GM18508 (cell line): ENCODE results near the gene PREX1.

Source experiments
- ATAC-seq: cut with Tn5 transposase; IDR thresholded peaks from one replicate; pipeline ENCODE4 v1.9.1; 2021; ENCODE audit warnings: moderate number of reproducible peaks; ENCODE audit not compliant: insufficient read depth, unreplicated experiment

The PREX1 gene

DNA sequence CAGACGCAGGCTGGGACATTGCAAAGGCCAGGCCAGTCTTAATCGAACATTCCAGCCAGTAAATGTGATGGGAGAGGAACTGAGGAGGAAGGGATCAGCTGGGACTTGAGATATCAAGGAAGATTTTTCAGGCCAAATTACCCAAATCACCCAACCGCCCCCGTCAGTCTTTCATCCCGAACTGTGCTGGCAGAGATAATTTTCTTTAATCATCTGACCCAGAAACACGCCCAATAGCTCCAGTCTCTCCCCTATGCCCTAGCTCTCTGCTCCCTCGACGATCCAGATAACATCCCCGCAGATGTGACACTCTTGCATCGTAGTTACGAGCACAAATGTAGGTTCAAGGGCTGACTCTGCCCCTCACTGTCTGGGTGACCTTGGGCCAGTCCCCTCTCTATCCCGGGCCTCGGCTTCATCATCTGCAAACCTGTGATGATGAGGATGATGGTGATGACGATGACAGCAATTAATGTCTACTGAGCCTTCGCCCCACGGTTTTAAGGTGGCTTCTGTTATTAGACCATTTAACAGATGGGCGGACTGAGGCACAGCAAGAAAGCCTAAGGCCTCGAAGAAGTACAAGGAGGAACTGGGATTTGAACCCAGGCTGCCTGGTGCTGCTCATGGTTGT is 118.6 kb downstream of the PREX1 start:
- no peak for ATAC-seq

GRCh38 chr20:48708630-48709029 is 119.2 kb downstream of the PREX1 start:
- ATAC-seq, result no peak

- no peak for ATAC-seq
These were observed 119.7 kb downstream of the PREX1 start for GRCh38 chr20:48708116-48708515.

DNA sequence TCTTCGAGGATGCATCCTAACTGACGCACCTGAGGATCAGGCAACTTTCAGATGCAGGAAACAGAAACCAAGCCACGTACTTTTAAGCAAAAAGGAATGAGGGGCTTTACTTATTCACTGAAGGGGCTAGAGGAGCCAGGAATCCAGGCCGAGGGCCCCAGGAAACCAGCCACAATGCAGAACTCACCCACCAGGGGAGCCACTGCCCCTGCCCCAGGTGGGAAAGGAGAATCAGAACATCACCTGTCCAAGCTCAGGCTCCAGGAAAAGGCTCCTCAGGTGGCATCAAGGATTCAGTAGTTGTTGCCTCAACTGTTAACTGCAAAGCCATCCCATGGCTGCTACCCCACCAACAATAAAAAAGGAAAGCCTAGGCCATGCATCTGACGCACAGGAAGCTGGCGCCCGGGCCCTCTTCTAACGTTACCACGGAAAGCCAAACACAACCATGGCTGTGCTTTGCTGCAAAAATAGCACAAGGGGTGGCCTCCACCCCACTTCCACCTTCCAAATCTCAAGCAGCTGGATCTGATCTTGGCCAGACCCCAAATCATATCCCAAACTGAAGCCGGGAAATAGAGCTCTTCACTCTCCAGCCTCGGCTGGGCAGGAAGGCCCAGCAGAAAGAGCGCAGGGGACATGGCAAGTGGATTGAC is 121.0 kb downstream of the PREX1 start:
- no peak for ATAC-seq

DNA sequence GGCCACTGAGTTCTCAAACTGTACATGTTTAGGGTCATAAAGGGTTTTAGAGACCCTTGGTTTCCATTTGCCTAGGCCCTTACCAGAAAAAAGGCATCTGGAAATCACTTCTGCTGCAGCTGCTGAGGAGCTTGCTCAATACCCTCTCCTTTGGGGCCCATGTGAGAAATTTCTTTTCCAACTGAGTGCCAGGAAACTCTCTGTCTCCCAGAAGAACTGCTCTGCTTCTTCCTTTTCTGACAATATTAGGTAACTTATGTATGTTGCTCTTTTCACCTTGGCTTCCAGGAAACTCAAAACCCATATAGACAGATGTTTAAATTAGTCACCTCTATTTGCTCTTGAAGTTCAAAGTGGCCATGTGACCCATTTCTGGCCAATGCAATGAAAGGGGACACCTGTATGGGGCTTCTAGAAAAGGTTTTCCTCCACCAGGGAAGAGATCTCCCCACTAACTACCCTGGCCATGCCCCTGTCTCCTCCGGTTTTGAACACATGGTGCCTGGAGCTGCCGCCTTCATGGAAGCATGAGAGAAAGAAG is 121.6 kb downstream of the PREX1 start:
- no peak for ATAC-seq

DNA sequence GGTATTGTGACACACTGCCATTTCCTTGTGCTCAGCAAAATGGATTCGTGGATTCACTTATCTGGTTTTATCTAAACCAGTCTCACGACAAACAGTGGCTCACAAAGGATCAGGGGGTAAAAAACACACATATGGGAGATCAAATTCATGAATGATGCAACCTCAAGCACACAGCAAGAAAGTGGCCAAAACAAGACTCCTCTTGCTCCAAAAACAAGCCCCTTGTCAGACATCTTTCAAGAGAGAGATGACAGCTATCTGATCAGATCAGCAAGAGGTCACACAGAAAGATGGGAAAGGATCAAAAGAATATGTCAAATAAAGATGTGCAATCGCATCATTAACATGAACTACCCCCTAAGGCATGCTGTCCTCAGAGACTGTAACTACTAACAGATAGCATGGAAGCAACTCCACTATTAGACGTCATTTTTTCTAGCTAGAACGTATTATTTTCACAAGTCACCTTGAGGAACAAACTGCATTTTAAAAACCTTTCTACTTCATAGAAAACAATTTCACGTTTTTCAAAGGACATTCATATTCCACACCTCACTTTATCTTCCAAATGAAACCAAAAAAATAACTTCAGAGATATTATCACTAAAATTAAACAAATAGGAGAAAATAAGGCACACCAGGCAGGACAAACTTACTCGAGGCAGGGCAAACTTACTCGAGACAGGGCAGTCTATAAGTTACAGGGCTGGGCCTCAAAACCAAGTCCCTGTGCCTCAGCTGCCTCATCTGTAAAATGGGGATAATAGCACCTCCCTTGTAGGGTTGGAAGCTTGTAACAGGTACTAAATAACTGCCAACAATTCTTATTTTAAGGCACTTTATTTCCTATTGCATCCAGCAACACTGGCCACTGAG is 122.3 kb downstream of the PREX1 start:
- ATAC-seq, result no peak

GRCh38 chr20:48704761-48705160 is 123.0 kb downstream of the PREX1 start:
- no peak for ATAC-seq

- ATAC-seq, result no peak
These were observed 124.1 kb downstream of the PREX1 start for GRCh38 chr20:48703511-48704219.

GRCh38 chr20:48703107-48703506 is 124.7 kb downstream of the PREX1 start:
- ATAC-seq, result no peak

DNA sequence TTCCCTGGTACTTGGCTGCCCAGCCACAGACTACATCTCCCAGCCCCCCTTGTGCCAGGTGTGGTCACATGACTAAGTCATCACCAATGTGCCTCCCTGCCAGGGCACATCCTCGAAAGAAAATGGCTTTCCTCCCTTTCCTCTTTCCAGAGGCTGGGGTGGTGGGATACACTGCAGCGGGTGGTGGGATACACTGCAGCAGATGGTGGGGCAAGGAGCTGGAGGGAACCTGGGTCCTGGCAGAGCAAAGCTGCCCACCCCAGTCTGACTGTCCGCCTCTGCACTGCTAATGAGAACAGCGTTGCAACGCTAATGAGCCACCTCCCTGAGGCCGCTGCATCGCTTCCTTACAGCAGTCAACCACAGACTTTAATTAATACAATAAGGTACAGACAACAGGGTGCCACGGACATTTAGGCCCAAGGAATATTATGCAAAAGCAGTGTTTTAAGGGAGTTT is 125.3 kb downstream of the PREX1 start:
- no peak for ATAC-seq

DNA sequence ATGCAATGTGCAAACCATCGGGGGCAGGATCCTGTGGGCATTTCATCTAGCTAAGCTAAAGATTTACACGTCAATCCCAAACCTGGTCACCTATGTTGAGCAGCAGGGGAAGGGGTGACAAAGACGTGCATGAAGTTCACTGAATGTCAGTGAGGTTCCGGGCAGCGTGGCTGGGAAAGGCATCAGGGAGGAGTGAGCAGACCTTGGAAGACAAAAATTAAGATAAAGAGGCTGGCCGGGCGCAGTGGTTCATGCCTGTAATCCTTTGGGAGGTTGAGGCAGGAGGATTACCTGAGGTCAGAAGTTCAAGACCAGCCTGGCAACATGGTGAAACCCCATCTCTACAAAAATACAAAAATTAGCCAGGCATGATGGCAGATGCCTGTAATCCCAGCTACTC is 126.1 kb downstream of the PREX1 start:
- no peak for ATAC-seq

GRCh38 chr20:48698507-48699267 is 129.1 kb downstream of the PREX1 start:
- ATAC-seq, result no peak

DNA sequence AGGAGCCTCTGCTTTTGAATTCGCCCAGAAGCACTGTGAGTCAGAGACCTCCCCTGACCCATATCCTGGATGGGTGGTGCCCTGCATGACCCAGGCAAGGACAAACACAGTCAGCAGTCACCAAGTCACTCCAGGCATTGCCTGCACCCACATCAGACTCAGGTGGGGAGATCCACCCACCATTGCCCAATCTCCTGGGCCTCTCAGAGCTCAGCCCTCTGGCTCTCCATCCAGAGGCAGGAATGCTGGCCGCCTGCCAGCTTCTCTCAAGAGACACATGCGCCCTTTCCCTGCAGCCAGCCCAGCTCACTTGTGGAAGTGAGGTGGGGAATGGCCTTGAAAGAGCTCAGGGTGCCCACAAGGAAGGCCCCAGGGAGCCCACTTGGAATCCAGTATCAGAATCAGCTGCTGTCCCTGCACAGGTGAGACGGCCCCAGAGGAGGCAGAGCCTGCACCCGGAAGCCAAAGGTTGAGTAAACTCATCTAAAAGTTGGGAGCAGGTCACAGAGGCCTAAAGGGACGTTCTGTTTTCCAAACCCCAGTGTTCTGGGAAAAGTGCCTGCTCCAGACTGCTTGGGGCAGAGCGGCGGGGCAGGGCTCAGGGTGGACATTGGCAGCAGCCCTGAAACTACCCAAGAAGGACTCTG is 129.8 kb downstream of the PREX1 start:
- no peak for ATAC-seq

DNA sequence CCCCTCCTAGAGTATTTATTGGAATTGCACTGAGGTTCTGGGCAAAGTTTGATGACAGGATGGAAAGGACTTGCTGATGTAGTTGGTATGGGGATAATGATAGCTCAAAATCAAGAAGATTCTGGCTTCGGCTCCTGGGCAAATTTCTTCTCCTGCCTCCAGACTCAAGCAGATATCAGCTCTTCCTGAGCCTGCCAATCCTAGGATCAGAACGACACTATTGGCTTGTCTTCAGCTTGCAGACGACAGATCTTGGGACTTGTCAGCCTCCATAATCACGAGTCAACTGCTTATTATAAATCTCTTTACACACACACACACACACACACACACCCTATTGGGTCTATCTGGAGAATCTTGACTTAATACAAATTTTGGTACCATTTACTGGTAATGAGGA is 131.1 kb downstream of the PREX1 start:
- ATAC-seq, result no peak

DNA sequence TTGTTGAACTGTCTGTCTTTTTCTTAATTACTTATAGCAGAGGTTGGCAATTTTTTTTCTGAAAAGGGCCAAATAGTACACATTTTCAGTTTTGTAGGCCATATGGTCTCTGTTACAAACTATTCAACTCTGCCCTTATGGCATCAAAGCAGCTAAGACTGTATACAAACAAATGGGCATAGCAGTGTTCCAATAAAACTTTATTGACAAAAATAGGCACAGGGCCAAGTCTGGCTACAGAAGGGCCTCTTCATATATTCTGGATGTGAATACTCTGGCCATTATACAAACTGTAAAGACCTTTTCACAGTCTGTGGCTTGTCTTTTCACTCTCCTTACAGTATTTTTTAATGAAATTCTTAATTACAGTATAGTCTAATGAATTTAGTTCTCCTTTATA is 132.1 kb downstream of the PREX1 start:
- ATAC-seq, result no peak

DNA sequence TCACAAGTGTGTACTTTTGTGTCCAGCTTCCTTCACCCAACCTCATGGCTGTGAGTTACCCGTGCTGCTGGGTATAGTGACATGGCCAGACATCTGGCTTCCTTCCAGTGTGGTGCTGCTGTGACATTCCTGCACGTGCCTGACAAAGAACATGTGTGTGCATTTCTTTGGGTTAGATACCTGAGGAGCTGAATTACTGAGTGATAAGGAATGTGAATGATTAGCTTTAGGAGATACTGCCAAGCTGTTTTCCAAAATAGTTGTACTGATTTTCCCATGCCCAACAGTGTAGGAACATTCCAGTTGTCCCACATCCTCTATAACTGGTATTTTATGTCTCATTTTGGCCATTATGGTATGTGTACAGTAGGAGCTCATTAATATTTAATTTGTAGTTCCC is 132.5 kb downstream of the PREX1 start:
- no peak for ATAC-seq

DNA sequence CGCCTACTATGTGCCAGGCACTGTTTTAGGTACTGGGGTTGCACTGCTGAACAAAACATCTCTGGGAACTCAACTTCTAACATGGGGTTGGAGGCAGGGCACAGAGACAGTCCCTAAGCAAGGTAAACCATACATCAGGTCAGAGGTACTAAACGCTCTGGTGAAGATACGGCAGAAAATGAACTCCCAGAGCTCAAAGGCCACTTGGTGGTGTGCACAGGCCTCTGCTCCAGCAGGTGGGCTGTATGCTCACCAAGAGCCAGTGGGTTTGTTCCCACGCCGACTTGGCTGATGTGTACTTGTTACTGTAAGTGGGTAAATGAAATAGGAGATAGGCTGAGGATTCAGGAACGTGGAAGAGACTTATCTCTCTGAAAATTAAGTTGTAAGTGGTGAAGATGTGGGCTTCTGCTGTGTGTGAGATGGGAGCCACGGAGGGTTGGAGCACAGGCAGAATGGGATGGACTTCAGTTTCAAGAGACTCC is 133.4 kb downstream of the PREX1 start:
- ATAC-seq, result no peak

GRCh38 chr20:48691523-48691922 is 136.3 kb downstream of the PREX1 start:
- no peak for ATAC-seq

DNA sequence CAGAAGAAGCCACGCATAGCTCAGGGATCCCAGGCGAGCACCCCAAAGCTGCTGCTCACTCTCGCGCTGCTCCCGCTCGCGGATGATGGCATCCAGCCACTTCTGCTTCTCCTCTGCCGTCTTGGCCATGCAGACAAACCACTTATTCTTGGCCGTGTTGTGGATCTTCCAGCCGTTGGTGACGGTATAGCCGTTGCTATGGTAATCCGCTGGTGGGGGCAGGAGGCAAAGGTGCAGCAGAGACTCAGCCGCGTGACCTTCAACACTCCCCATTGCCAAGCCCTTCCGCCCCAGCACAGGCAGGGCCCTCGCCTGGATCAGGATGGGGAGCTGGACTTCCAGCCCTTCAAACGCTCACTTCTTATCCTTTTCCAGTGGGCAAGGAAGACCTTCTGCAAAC is 136.9 kb downstream of the PREX1 start:
- ATAC-seq, result no peak
